Subcutaneous adipose tissue (tissue), 4 donors: ENCODE measurements around the gene PUM2. TPM values are rescaled to one million over a fixed set of nuclear protein-coding genes. Genes with fewer than 3 reads are reported as not detected.

ENCODE experiments used
- total RNA-seq, 4 donors: library from RNA; depleted of rRNA; stranded (reverse); fragments of >200 nt; gene quantifications; one replicate each; pipeline ENCODE4 v1.1.0, GENCODE V29; 2016
- TF ChIP-seq, protein P1 (sequence below): fragments of 450-650 bp; IDR thresholded peaks from one replicate; pipeline ENCODE4 v1.5.1; 2016; ENCODE audit warnings: low read depth, mild to moderate bottlenecking, control low read depth, antibody characterized with exemption, moderate library complexity

PUM2 gene
- total RNA-seq, 4 donors from 2014 or later: 63.9 to 87.1 (median 78.2) TPM

DNA sequence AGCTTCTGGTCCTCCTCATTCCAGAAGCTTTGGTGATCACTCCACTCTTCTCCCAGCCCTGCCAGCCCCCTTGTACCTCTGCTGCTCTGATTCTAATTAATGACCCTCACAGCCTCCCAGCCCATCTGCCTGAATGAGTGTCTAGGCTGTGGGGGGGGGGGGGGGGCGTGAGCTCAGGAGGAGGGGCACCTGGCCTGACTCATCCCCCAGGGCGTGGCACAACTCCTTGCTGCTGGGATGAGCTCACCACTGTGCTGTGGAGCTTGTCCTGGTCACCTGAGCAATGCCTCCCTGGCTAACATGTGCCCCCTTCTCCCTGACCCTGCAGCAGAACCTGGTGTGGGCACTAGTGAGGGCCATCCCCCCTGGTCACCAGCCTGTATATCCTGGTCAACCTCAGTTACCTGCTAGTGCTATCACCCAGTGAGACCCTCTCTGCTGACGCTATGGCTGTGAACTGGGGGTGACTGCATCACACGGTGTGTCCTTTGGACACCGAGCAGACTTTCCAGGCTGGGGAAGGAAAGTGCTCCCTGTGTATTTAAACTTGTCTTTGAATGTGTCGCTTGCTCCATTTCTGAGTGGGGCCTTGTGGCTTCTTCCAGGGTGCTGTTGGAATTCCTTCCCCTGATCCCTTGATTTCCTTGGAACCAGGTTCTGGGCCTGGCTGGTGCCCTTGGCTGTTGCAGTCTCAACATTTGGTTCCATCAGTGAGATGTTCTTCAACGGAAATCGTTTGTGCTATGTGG lies 41.5 kb upstream of the PUM2 start:
- TF ChIP-seq, protein P1, sequence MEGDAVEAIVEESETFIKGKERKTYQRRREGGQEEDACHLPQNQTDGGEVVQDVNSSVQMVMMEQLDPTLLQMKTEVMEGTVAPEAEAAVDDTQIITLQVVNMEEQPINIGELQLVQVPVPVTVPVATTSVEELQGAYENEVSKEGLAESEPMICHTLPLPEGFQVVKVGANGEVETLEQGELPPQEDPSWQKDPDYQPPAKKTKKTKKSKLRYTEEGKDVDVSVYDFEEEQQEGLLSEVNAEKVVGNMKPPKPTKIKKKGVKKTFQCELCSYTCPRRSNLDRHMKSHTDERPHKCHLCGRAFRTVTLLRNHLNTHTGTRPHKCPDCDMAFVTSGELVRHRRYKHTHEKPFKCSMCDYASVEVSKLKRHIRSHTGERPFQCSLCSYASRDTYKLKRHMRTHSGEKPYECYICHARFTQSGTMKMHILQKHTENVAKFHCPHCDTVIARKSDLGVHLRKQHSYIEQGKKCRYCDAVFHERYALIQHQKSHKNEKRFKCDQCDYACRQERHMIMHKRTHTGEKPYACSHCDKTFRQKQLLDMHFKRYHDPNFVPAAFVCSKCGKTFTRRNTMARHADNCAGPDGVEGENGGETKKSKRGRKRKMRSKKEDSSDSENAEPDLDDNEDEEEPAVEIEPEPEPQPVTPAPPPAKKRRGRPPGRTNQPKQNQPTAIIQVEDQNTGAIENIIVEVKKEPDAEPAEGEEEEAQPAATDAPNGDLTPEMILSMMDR: no peak

DNA sequence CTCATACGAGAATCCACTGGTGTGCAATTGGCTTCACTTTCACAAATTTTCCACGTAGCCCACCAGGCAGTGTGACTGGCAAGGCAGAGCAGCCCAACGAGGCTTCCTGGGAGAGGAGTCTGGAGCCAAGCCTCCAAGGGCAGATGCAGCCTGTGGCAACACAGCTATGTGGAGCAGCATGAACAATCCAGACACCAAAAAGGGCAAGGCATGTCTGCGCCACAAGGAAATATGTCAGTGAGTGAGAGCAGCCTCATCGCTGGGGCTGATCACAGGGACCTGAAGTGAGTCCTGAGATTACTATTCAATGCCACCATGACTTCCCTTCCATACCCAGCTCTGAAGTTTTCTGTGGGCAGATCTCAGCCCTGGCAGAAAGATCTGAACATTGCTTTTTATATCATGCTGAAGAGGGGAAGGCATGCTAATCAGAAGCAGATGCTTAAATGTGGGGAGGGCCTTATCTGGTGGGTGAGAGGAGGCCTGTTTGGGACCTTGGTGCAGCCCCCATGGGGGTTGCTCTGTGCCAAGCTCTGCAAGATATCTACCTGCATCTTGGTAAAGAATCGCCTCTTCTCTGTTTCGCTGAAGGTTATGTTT lies 40.0 kb upstream of the PUM2 start:
- TF ChIP-seq, protein P1: no peak

DNA sequence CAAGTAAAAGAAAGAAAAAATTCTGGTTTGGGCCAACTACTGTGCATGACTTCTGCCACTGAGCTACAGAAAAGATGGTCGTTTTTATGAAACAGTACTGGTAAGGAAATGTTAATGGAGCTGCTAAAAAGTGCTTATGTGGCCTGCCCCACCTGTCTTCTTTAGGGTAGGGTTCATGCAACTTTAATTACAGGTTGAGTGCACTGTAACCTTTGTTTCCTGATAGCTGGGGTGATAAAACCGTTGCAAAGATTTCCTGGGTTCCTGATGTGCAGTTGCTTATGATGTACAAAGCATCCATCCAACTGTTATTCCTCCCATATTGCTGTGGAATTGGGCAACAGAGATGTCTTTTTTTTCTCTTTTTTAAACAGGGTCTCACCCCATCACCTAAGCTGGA lies 34.3 kb upstream of the PUM2 start:
- TF ChIP-seq, protein P1: no peak

DNA sequence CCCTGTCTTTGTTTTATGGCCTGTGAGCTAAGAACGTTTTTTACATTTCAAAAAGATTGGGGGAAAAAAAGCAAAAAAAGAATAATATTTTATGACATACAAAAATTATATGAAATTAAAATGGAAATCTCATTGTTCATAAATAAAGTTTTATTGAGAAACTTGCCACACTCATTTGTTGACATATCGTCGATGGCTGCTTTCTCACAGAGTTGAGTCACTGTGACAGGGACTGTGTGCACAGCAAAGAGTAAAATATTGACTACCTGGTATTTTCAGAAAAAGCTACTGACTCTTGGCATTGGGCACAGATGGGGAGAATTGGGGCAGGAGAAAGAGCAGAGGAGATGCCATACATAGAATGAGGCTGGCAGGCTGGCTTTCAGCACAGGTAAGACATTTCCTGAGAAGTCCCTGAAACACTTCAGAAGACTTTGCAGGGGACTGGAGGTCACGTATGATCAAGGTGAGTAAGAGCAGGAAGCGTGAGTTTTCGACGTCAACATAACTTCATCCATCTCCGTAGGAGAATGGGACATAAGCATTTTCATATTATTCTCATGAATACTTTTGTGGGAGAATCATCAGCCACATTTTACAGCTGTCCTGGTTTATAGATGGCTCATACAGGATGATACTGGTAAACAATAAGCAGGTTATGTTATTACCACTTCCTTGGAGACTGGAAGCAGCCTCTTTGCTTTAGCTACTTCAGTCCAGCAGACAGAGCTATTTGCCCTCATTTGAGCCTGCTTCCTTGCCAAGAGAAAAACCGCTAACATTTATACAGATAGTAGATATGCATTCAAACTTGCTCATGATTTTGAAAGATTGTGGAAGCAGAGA lies 32.5 kb upstream of the PUM2 start:
- TF ChIP-seq, protein P1: no peak

DNA sequence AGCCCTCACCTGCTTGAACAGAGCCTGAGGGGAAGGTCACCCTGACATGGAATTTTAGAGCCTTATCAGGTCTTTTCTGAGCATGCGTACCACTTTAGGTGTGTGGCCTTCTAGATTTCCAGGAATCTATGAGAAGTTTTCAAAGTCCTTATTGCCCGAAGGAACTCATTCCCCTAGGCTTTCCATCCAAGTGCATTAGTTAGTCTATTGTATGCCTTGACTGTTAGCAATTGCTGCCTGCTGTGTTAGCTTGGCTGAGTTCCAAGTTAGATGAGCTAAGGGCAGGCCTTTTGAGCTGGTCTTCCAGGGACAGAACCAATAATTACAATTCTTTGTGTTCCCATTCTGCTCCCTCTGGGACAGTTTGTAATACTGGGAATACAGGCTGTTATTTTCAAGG lies 30.8 kb upstream of the PUM2 start:
- TF ChIP-seq, protein P1: no peak

DNA sequence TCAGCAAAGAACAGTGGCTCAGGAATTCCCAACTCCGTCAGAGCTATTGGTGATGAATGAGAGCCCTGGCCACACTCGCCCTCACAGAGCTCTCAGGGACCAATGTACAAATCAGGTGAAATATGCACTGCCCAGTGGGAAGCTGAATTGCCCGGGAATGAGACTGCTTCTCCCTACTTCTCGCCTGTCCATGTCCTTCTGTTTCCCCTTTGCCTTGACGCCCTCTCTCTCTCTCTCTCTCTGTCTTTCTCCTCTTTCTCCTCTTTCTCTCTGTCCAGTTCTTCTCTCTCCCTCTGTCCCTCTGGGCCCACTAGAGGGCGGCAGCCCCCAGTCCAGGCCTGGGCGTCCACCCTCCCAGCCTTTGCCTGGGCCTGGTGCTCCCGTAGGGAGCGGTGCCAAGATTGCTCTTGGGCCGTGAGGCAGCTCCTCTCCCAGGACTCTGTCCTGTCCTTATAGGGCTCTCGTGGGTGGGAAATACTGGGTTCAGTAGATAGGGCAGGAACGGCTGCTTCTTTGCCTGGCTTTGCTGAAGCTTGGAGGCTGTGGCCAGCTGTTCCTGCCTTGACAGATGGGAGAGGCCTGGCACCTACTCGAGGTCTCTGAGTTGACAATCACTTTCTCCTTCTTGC lies 28.4 kb upstream of the PUM2 start:
- TF ChIP-seq, protein P1: no peak

DNA sequence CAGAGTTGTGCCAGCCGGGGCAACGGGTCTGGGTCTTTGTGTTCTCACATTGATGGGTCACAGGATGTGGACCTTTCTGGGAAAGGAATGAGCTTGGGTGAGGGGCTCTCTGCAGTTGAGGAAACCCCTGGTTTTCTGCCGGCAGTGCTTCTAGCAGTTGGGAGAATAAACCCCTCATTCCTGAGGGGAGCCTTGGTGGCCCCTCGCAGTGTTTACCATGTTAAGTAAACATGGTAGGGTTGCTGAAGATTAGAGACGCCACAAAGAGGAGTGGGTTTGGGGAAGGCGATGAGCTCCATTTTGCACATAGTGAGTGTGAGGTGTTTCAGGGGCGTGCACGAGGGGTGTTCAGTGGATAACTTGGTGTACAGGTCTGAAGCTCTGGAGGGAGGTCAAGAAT lies 27.7 kb upstream of the PUM2 start:
- TF ChIP-seq, protein P1: no peak
